Thymus (tissue), 11 donors: ENCODE results near the gene NDUFAF8. TPM values are rescaled to one million over a fixed set of nuclear protein-coding genes. Genes with fewer than 3 reads are reported as not detected.

ENCODE experiments used
- DNase-seq, 9 donors: peaks; one replicate each; pipeline ENCODE4 v3.0.0-alpha.2; 2013; ENCODE audit warnings: low spot score in 9 of 9, low read depth in 6 of 9, missing footprints in 1 of 9
- H3K27ac ChIP-seq, 2 donors: one replicate each; pipeline ENCODE4 v1.5.1; 2013; ENCODE audit warnings: control low read depth in 1 of 2, low read depth in 1 of 2, low read length in 1 of 2, mild to moderate bottlenecking in 1 of 2, moderate library complexity in 1 of 2
- H3K27me3 ChIP-seq, 2 donors: one replicate each; pipeline ENCODE4 v1.5.1; 2013; ENCODE audit warnings: low read length in 1 of 2; ENCODE audit not compliant: control insufficient read depth in 2 of 2, insufficient read depth in 1 of 2
- H3K36me3 ChIP-seq, 2 donors: one replicate each; pipeline ENCODE4 v1.5.1; 2013; ENCODE audit warnings: low read length in 1 of 2, mild to moderate bottlenecking in 1 of 2, moderate library complexity in 1 of 2; ENCODE audit not compliant: control insufficient read depth in 2 of 2, insufficient read depth in 2 of 2
- H3K4me1 ChIP-seq, 2 donors: one replicate each; pipeline ENCODE4 v1.5.1; 2013; ENCODE audit warnings: low read length in 2 of 2; ENCODE audit not compliant: control insufficient read depth in 2 of 2, insufficient read depth in 2 of 2
- H3K4me3 ChIP-seq, 2 donors: one replicate each; pipeline ENCODE4 v1.5.1; 2013; ENCODE audit warnings: low read length in 2 of 2, control low read depth in 1 of 2, mild to moderate bottlenecking in 1 of 2
- H3K9me3 ChIP-seq, 2 donors: one replicate each; pipeline ENCODE4 v1.5.1; 2013; ENCODE audit warnings: low read length in 1 of 2, mild to moderate bottlenecking in 1 of 2; ENCODE audit not compliant: control insufficient read depth in 2 of 2, insufficient read depth in 1 of 2
- WGBS: extraction: QIAGEN DNeasy Blood & Tissue Kit; methylation state at CpG from one replicate; pipeline ENCODE4 v1.1.7; 2013; 5-methylcytosine and 5-hydroxymethylcytosine counted together
- polyA plus RNA-seq: library from polyadenylated mRNA; stranded (reverse); fragments of 200-250 nt; gene quantifications from one replicate; pipeline ENCODE4 v1.2.3, GENCODE V29; 2013
- total RNA-seq: library from RNA; stranded (reverse); fragments of 120-200 nt; gene quantifications from one replicate; pipeline ENCODE4 v1.2.4, GENCODE V29; 2013
- donor health status: healthy.

Gene NDUFAF8
- total and polyA plus RNA-seq, 2 donors, result 47.1 to 101 TPM

GRCh38 chr17:81228420-81228819 is 10.7 kb upstream of the NDUFAF8 start:
- H3K4me3 ChIP-seq, result no peak overlapping the region
- no peak for DNase-seq
- H3K9me3 ChIP-seq, result peaks cover 0 to 2% of the 10 kb centered on the region in 2 donors
- no peak overlapping the region for H3K27ac ChIP-seq
- peaks cover 5 to 6% of the 10 kb centered on the region in 2 donors for H3K4me1 ChIP-seq
- peaks cover 40 to 52% of the 10 kb centered on the region in 2 donors for H3K36me3 ChIP-seq
- peaks cover 3 to 10% of the 10 kb centered on the region in 2 donors for H3K27me3 ChIP-seq
- WGBS, result 82% methylated on average over 9 of the region's 9 CpGs

GRCh38 chr17:81228834-81229665 is 10.1 kb upstream of the NDUFAF8 start:
- no peak for DNase-seq
- 96% methylated on average over 32 of the region's 32 CpGs for WGBS
- Histone ChIP-seq H3K36me3 (peaks cover 44 to 58% of the 10 kb centered on the region in 2 donors), H3K27ac (no peak overlapping the region), H3K27me3 (peaks cover 0 to 4% of the 10 kb centered on the region in 2 donors), H3K4me3 (no peak overlapping the region), H3K9me3 (peaks cover 0 to 2% of the 10 kb centered on the region in 2 donors), H3K4me1 (peaks cover 0 to under 1% of the 10 kb centered on the region in 2 donors)

GRCh38 chr17:81229666-81229920 is 9.5 kb upstream of the NDUFAF8 start:
- Histone ChIP-seq H3K4me1 (no peaks in the 10 kb centered on the region), H3K4me3 (no peak overlapping the region), H3K36me3 (peaks cover 44 to 58% of the 10 kb centered on the region in 2 donors), H3K27ac (no peak overlapping the region), H3K27me3 (no peaks in the 10 kb centered on the region), H3K9me3 (peaks cover 0 to 2% of the 10 kb centered on the region in 2 donors)
- no peak for DNase-seq
- WGBS, result 98% methylated on average over 14 of the region's 14 CpGs

GRCh38 chr17:81230043-81230820 is 8.9 kb upstream of the NDUFAF8 start:
- Histone ChIP-seq H3K9me3 (peaks cover 0 to 2% of the 10 kb centered on the region in 2 donors), H3K36me3 (peaks cover 46 to 59% of the 10 kb centered on the region in 2 donors), H3K4me1 (no peaks in the 10 kb centered on the region), H3K4me3 (no peak overlapping the region), H3K27ac (no peak overlapping the region), H3K27me3 (no peaks in the 10 kb centered on the region)
- DNase-seq, result no peak
- 98% methylated on average over 26 of the region's 26 CpGs for WGBS

- Histone ChIP-seq H3K27me3 (no peaks in the 10 kb centered on the region), H3K4me1 (no peaks in the 10 kb centered on the region), H3K9me3 (peaks cover 0 to 2% of the 10 kb centered on the region in 2 donors), H3K4me3 (no peak overlapping the region), H3K27ac (no peak overlapping the region), H3K36me3 (peaks cover 49 to 68% of the 10 kb centered on the region in 2 donors)
- 93% methylated on average over 31 of the region's 31 CpGs for WGBS
- no peak for DNase-seq
Observed at GRCh38 chr17:81231121-81231645, 7.9 kb upstream of the NDUFAF8 start.

GRCh38 chr17:81231766-81232581 is 7.1 kb upstream of the NDUFAF8 start:
- Histone ChIP-seq H3K9me3 (peaks cover 0 to 2% of the 10 kb centered on the region in 2 donors), H3K27me3 (no peaks in the 10 kb centered on the region), H3K27ac (no peak overlapping the region), H3K4me1 (peaks cover 0 to under 1% of the 10 kb centered on the region in 2 donors), H3K36me3 (peaks cover 54 to 76% of the 10 kb centered on the region in 2 donors), H3K4me3 (no peak overlapping the region)
- 97% methylated on average over 43 of the region's 43 CpGs for WGBS
- no peak for DNase-seq

GRCh38 chr17:81232616-81233241 is 6.4 kb upstream of the NDUFAF8 start:
- no peak for DNase-seq
- H3K9me3 ChIP-seq, result peaks cover 0 to 2% of the 10 kb centered on the region in 2 donors
- H3K27ac ChIP-seq, result no peak overlapping the region
- peaks cover 54 to 77% of the 10 kb centered on the region in 2 donors for H3K36me3 ChIP-seq
- H3K27me3 ChIP-seq, result no peaks in the 10 kb centered on the region
- no peak overlapping the region for H3K4me3 ChIP-seq
- 97% methylated on average over 19 of the region's 19 CpGs for WGBS
- H3K4me1 ChIP-seq, result peaks cover 5 to 8% of the 10 kb centered on the region in 2 donors

- Histone ChIP-seq H3K9me3 (peaks cover 0 to 2% of the 10 kb centered on the region in 2 donors), H3K27me3 (no peaks in the 10 kb centered on the region), H3K36me3 (peaks cover 54 to 75% of the 10 kb centered on the region in 2 donors), H3K27ac (no peak overlapping the region), H3K4me1 (peaks cover 11 to 13% of the 10 kb centered on the region in 2 donors), H3K4me3 (no peak overlapping the region)
- WGBS, result 98% methylated on average over 17 of the region's 17 CpGs
- no peak for DNase-seq
Observed at GRCh38 chr17:81233316-81233715, 5.8 kb upstream of the NDUFAF8 start.
